Left ventricle myocardium inferior (tissue), 1 donor: ENCODE data around the gene CRAT. TPM values are rescaled to one million over a fixed set of nuclear protein-coding genes. Genes with fewer than 3 reads are reported as not detected.
"Not testable (repeated sequence)": the region's sequence is repeated elsewhere in the genome, so short reads cannot be mapped to it uniquely, and the experiment has no call there.

Experiments used
- DNase-seq: peaks from one replicate; pipeline ENCODE4 v3.0.0-alpha.2; 2020
- H3K27ac ChIP-seq: fragments of 200-600 bp; replicated peaks from 2 replicates; pipeline ENCODE4 v1.8.0; 2021
- H3K27me3 ChIP-seq: fragments of 200-600 bp; 2 replicates; pipeline ENCODE4 v1.8.0; 2021; ENCODE audit warnings: low read depth
- H3K36me3 ChIP-seq: fragments of 200-600 bp; 2 replicates; pipeline ENCODE4 v1.8.0; 2021
- H3K4me1 ChIP-seq: fragments of 200-600 bp; 2 replicates; pipeline ENCODE4 v1.8.0; 2021
- H3K4me3 ChIP-seq: fragments of 200-600 bp; 2 replicates; pipeline ENCODE4 v1.8.0; 2021; ENCODE audit warnings: mild to moderate bottlenecking, moderate library complexity
- H3K9me3 ChIP-seq: fragments of 200-600 bp; replicated peaks from 2 replicates; pipeline ENCODE4 v1.8.0; 2021
- CTCF ChIP-seq: fragments of 200-600 bp; IDR thresholded peaks from 2 replicates; pipeline ENCODE4 v1.8.0; 2021; ENCODE audit warnings: antibody characterized with exemption, mild to moderate bottlenecking, borderline replicate concordance
- intact Hi-C: fragments of 100-400 bp; cut with micrococcal nuclease; formaldehyde crosslinking; loops from one replicate; pipeline ENCODE4 v1.11.0; 2022
- total RNA-seq: library from RNA; stranded (reverse); fragmentation: NEBNext Ultra II Directional; extraction: Animal tissue kit (Norgen Biotek cat#: 25700); gene quantifications from one replicate; pipeline ENCODE4 v1.2.1, GENCODE V29; 2021
- donor health status: DM: no; HTN: yes; CAD: no; lungs with severe emphysema.

The CRAT gene
- total RNA-seq, 1 donor from 2014 or later = 85.3 TPM

GRCh38 chr9:129130791-129131190 lies 20.2 kb upstream of the CRAT start:
- peaks cover 72% of the 10 kb centered on the region for H3K36me3 ChIP-seq
- no peak for DNase-seq
- H3K4me1 ChIP-seq = peaks cover 13% of the 10 kb centered on the region
- no peak for TF ChIP-seq CTCF
- intact Hi-C loops = loop anchor here (10.0 kb wide), 1 partner anchor 654 kb away; no protein-coding TSS in a partner anchor
- H3K27ac ChIP-seq = no peak overlapping the region
- H3K9me3 ChIP-seq = no peaks in the 10 kb centered on the region
- H3K27me3 ChIP-seq = no peaks in the 10 kb centered on the region
- H3K4me3 ChIP-seq = no peak overlapping the region

GRCh38 chr9:129130271-129130670 lies 19.7 kb upstream of the CRAT start:
- H3K36me3 ChIP-seq = peaks cover 71% of the 10 kb centered on the region
- not testable (repeated sequence) for DNase-seq, H3K4me3 ChIP-seq, H3K9me3 ChIP-seq, H3K27ac ChIP-seq, H3K27me3 ChIP-seq
- H3K4me1 ChIP-seq = peaks cover 13% of the 10 kb centered on the region
- intact Hi-C loops = loop anchor here (10.0 kb wide), 1 partner anchor 655 kb away; no protein-coding TSS in a partner anchor

- peaks cover 73% of the 10 kb centered on the region for H3K36me3 ChIP-seq
- intact Hi-C loops = no loop called here
- H3K9me3 ChIP-seq = no peaks in the 10 kb centered on the region
- no peaks in the 10 kb centered on the region for H3K27me3 ChIP-seq
- H3K4me3 ChIP-seq = no peak overlapping the region
- no peak overlapping the region for H3K27ac ChIP-seq
- H3K4me1 ChIP-seq = peaks cover 13% of the 10 kb centered on the region
- no peak for TF ChIP-seq CTCF
- DNase-seq = no peak
Measured at GRCh38 chr9:129128689-129129088, 18.1 kb upstream of the CRAT start.

- H3K4me1 ChIP-seq = peaks cover 13% of the 10 kb centered on the region
- H3K36me3 ChIP-seq = peaks cover 75% of the 10 kb centered on the region
- no peak overlapping the region for H3K4me3 ChIP-seq
- H3K27ac ChIP-seq = no peak overlapping the region
- no peak for DNase-seq
- intact Hi-C loops = no loop called here
- TF ChIP-seq CTCF = no peak
- no peaks in the 10 kb centered on the region for H3K27me3 ChIP-seq
- H3K9me3 ChIP-seq = no peaks in the 10 kb centered on the region
Measured at GRCh38 chr9:129126749-129127618, 16.4 kb upstream of the CRAT start.

GRCh38 chr9:129125478-129125877 lies 14.9 kb upstream of the CRAT start:
- DNase-seq = no peak
- peaks cover 79% of the 10 kb centered on the region for H3K36me3 ChIP-seq
- intact Hi-C loops = no loop called here

More at GRCh38 chr9:129125478-129125877, 14.9 kb upstream of the CRAT start:
- H3K9me3 ChIP-seq = no peaks in the 10 kb centered on the region
- no peak for TF ChIP-seq CTCF
- no peak overlapping the region for H3K27ac ChIP-seq
- peaks cover 9% of the 10 kb centered on the region for H3K4me1 ChIP-seq
- H3K4me3 ChIP-seq = no peak overlapping the region
- H3K27me3 ChIP-seq = no peaks in the 10 kb centered on the region
